Activated naive CD8-positive, alpha-beta T cell treated with anti-CD3 and anti-CD28 coated beads, Interleukin-2, amount 10 ng/mL, durations not matched to agents 7 days and 5 days (primary cell): ENCODE data around the gene ODAD2. TPM values are rescaled to one million over a fixed set of nuclear protein-coding genes. Genes with fewer than 3 reads are reported as not detected.

Source experiments
- ATAC-seq: fragments of 150-1000 bp; cut with Tn5 transposase; one replicate; pipeline ENCODE4 v1.10.0; 2021; ENCODE audit warnings: low read depth, moderate library complexity
- POLR2A ChIA-PET: fragments of 350-600 bp; sonication (Branson Sonifier 250); formaldehyde crosslinking; loops from one replicate; lab custom pipeline; 2021; ENCODE audit warnings: antibody characterized with exemption; lab: Charles Lee
- DNase-seq: peaks from one replicate; pipeline ENCODE4 v3.0.0; 2021
- H3K27ac Mint-ChIP-seq: one replicate; pipeline ENCODE4 v1.8.0; 2022; ENCODE audit warnings: mild to moderate bottlenecking, mixed read lengths
- H3K27me3 Mint-ChIP-seq: one replicate; pipeline ENCODE4 v1.8.0; 2022; ENCODE audit warnings: mild to moderate bottlenecking, moderate library complexity, mixed read lengths
- H3K36me3 Mint-ChIP-seq: one replicate; pipeline ENCODE4 v1.8.0; 2021; ENCODE audit warnings: mild to moderate bottlenecking, mixed read lengths
- H3K4me1 Mint-ChIP-seq: one replicate; pipeline ENCODE4 v1.8.0; 2021; ENCODE audit warnings: mixed read lengths
- H3K4me3 Mint-ChIP-seq: one replicate; pipeline ENCODE4 v1.8.0; 2022; ENCODE audit warnings: mild to moderate bottlenecking, moderate library complexity, mixed read lengths
- H3K9me3 Mint-ChIP-seq: one replicate; pipeline ENCODE4 v1.8.0; 2021; ENCODE audit warnings: mixed read lengths
- total RNA-seq, 2 experiments: library from RNA; stranded (reverse); gene quantifications; one replicate each; pipeline ENCODE4 v1.2.3, GENCODE V29; 2021

Gene ODAD2
- total RNA-seq, 2 experiments from 2014 or later = not detected

- Mint-ChIP-seq H3K27ac (no peak overlapping the region), H3K4me3 (no peak overlapping the region), H3K27me3 (peaks cover 56% of the 10 kb centered on the region), H3K9me3 (no peaks in the 10 kb centered on the region), H3K4me1 (peaks cover 16% of the 10 kb centered on the region), H3K36me3 (no peaks in the 10 kb centered on the region)
- POLR2A ChIA-PET = no interaction called here
- ATAC-seq (no peak), DNase-seq (no peak)
These were observed 228.7 kb downstream of the ODAD2 start for GRCh38 chr10:27770181-27770580.
